HG03135 (cell line): Measurements from ENCODE around the gene SNRNP48.

Experiments
- ATAC-seq: cut with Tn5 transposase; IDR thresholded peaks from one replicate; pipeline ENCODE4 v1.9.1; 2021; ENCODE audit warnings: mild to moderate bottlenecking, moderate library complexity; ENCODE audit not compliant: unreplicated experiment

The SNRNP48 gene, protein sequence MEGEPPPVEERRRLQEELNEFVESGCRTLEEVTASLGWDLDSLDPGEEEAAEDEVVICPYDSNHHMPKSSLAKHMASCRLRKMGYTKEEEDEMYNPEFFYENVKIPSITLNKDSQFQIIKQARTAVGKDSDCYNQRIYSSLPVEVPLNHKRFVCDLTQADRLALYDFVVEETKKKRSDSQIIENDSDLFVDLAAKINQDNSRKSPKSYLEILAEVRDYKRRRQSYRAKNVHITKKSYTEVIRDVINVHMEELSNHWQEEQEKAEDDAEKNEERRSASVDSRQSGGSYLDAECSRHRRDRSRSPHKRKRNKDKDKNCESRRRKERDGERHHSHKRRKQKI

DNA sequence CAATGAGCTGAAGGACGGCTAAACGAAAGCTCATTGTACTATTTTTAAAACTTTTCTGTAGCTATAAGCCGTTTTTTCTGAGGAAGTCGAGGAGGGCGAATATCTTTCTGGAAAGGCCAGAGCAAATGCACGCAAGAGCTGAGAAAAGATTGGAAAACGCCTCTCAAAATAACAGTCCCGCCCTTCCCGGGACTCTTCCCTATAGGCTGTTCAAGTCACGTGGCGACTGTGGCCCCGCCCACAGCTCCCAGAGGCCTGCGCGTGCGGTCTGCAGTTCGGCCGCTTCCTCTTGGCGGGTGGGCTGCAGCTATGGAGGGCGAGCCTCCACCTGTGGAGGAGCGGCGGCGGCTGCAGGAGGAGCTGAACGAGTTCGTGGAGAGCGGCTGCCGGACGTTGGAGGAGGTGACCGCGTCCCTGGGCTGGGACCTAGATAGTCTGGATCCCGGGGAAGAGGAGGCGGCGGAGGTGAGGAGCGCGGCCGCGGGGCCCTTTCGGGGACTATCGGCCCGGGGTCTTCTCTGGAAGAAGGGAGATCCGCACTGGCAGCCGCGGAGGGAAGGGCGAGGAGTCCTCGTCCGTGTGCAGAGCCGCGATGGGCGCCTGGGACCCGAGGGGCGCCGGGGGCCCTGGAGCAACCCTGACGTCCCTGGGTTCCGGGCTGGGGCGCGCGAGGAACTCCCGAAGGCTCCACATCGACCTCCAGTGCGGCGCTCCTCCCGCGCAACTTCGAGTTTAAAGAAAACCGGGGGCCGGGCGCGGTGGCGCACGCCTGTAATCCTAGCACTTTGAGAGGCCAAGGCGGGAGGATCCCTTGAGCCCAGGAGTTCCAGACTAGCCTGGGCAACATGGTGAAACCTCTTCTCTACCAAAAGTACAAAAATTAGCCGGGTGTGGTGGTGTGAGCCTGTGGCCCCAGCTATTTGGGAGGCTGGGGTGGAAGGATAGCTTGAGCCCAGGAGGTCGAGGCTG lies at the start of gene SNRNP48:
TSS of gene SNRNP48 (plus strand) at position 250 of the 969 bp plus-strand sequence. CDS start at position 310, 60 bp downstream.
- ATAC-seq: peak; percentile 99

DNA sequence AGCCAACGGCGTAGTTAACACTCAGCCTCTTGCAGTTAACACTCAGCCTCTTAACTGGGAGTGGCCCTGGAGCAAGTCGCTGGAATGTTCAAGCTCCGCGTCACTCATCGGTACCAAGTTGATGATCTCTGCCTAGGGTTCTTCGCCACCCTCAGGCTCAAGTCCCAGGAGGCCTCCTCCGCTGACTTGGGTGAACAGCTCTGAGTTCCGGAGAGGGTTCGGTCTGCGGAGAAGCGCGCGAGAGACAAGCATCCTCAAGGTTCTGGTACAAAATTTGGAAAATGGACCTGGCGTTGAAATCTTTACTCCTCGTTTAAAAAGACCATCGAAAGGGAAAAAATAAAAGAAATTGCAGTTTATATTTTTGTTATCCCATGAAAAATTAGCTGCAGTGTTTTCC lies 49.4 kb upstream of the SNRNP48 start:
- ATAC-seq: no peak

DNA sequence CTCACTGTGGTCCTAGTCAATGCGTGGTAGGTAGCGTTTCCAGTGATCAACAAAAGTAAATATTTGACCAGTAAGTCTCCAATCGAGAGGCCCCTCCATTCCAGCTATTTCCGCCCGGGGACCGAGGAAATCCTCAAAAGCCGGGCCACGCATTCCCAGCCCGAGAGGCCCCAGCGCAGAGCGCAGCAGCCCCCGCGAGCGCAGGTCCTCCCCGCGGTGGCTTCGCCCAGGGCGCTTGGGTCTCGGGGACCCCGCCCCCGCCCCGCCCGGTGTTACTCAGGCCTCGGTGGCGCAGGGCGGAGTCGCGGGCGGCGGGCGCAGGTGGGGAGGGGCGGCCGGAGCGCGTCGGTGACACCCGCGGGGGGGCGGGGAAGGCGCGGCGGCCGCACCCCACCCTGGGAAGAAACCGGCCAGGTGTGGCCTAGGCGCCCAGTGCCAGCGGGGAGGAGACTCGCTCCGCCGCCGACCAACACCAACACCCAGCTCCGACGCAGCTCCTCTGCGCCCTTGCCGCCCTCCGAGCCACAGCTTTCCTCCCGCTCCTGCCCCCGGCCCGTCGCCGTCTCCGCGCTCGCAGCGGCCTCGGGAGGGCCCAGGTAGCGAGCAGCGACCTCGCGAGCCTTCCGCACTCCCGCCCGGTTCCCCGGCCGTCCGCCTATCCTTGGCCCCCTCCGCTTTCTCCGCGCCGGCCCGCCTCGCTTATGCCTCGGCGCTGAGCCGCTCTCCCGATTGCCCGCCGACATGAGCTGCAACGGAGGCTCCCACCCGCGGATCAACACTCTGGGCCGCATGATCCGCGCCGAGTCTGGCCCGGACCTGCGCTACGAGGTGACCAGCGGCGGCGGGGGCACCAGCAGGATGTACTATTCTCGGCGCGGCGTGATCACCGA lies 48.6 kb upstream of the SNRNP48 start, which contains the start of gene DSP:
TSS of gene DSP (plus strand) at position 497 of the 890 bp plus-strand sequence. CDS start at position 742, 245 bp downstream.
- no peak for ATAC-seq

DNA sequence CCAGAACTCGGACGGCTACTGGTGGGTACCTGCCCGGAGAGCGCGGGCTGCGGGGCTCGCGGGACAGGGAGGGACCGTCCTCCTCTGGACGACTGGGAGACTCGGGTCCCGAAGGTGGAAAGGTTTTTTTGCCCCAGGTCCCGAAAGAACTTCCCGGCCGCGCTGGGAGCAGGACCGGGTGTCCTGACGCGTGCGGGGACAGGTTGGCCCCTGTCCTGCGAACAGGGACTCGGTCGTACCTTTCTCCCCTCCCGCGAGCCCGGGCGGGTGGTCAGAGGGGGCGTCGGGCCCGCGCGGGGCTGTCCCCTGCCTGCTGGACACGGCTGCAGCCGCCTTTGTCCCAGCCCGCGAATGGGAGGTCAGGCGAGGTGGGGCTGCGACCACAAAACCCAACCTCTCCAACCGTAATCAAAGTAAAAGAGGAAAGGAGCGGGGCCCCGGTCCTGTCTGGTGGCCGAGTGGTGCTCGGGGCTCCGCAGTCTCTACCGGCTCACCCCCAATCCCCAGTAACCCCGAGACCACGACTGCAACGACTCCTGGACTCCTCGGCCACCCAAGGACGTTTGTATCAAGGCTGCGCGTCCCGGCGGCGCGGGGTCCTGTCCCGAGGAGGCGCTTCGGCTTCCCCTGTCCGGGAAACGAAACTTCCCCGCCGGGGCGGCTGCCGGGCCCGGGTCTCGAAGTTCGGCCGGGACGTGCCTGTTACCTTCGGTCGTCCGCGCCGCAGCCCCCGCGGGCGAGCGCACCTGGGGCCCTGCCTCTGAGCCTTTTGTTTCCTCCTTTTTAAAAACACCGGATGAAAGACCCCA lies 47.7 kb upstream of the SNRNP48 start:
- no peak for ATAC-seq

DNA sequence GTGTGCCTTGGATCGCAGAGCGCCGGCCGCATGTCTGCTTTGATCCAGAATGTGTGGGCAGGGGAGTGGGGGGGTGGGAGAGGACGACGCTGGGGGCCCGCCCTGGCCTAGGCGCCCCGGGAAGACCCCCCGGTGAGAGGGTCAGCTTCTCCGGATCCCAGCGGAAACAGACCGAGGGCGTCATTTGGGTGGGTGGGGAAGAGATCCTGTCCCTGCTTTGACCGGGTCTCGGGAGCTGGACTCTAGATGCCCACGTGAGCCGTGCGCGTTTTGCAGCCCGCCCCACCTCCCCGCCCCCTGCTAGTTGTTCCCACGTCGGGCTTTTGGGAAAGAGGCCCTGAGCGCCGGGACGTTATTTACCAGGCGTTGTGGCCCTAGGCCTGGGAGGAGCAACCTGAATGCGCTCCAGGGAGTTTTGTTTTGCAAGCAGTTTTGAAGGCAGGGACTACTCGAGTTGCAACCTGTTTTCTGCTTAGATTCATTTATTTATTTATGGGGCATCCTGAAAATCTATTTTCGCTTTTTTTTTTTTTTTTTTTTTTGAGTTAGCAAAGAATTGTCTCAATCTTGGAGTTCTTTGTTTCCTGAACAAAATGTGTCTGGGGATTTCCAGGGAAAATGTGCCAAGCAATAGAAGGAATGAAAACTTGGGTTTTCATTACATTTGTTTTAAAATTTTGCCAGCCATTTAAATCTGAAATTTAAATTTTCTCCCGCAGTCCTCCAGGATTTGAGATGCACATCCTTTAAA lies 46.9 kb upstream of the SNRNP48 start:
- no peak for ATAC-seq

DNA sequence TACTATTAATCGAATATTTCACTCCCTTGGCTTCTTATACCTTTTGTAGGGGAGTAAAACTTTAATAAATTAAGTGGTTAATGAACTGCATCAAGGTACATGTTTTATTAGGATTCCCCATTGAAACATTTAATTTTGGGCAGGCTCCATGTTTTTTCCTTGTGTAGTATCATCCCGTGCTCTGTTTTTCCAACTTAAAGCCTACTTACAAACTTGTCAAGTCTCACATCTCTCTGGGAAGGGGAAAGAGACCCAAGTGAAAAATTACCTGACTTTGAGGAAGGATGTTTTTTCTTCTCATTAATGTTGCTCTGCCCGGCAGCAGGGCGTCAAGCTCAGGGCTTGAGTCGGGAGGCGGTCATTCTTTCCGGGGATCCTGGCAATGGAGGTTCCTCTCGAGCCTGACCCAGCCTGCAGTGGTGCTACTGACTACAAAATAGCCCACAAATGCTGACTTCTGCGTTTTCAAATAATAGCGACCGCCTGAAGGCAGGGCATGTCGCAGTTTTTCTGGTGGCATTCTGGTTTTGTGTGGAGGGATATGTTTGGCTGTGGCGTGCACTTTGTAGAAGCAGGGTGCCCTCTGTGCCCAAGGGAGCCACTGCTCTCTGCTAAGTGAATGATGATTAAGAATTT lies 46.1 kb upstream of the SNRNP48 start:
- ATAC-seq: no peak

DNA sequence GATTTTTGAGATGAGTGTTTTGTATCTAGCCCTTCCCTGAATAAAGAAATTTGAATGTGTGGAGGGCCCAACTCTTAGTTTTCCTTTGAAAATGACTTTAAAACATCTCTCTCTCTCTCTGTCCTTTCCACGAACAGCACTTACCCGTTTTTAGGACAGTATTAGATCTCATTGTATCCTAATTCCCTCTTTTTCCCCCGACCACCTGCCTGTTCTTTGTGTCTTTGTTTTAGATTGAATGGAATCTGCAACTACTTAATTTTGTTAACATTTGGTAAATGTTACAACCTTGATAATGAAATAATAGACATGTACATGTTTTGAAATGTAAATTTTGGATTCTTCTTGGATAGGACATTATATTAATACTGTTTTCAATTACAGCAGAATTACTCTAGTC lies 45.4 kb upstream of the SNRNP48 start:
- no peak for ATAC-seq

DNA sequence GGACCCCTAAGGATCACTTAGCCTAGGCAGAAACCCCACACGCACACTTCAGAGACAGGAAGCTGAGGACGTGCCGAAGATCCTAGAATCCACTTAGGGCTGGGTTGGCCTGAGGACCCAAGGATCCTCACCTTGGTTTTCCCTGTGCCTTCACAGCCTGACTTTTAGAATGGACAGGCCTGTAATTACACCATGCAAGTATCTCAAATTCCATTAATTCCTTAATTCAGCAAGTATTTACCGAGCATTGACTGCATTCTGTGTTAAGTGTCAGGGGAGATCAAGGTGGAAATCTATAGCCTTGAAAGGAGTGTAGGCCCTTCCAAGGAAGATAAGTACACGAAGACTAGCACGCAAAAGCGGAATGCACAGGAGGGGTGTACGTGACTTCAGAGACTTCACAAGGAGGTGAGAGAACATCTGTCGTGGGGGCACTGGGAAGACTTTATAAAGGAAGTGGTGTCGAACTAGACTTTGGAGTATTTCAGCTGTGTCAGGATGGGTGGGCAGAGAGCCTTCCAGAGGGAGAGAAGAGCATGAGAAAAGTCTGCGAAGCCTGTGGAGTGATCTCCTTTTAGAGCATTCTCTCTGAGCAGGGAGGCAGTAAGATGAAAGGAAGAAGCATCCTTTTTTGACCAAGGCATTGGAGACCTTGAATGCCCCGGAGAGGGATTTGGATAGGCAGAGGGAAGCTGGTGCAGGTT lies 44.5 kb upstream of the SNRNP48 start:
- no peak for ATAC-seq

DNA sequence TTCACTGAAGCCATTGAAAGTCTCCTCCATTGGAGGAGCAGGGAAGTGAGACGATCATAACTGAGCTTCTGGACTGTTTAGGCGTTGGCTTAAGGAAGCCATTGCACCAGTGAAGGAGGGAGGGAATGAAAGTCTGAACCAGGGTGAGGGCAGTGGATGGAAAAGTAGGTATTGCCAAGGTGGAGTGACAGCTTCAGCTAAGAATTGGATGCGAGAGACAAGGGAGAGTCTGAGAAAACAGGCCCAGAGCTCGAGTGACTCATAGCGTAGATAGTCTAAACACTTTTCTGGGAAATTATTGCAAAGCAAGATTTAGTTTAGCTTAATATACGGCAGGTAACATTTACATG lies 44.0 kb upstream of the SNRNP48 start:
- no peak for ATAC-seq

DNA sequence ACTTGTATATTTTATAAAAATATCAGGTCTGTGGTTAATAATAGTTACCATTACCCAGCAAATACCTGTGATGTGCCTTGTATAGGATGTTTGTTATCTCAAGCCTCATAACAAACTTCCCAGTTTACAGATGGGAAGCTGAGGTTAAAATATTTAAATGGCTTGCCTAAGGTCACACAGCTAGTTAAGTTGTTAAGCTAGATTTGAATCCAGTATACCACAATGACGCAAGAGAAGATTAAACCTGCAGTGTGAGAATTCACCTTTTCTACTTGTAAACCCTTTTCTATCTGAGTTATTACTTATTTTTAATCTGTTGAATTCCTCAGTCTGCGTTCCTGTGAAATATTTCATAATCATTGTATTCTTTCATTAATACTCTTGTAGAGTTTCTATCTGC lies 43.6 kb upstream of the SNRNP48 start:
- no peak for ATAC-seq

DNA sequence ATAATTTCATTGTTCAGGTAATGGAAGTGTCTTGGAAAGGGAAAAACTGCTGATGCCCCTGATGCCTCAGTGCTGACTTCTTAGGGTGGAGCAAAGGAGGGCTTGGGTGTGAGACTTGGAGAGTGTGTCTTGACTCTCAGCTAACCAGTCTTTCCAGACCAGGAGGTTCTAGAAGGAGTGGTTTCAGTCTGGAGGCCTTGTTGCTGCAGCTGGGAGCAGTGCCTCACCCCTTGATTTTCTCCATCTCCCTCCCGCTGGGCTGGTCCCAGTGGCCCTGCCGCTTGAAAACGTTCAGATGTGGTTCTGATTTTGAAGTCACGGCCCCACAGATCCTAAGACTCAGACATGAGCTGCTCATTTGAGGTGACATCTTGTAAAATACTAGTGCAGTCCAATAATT lies 43.1 kb upstream of the SNRNP48 start:
- no peak for ATAC-seq

DNA sequence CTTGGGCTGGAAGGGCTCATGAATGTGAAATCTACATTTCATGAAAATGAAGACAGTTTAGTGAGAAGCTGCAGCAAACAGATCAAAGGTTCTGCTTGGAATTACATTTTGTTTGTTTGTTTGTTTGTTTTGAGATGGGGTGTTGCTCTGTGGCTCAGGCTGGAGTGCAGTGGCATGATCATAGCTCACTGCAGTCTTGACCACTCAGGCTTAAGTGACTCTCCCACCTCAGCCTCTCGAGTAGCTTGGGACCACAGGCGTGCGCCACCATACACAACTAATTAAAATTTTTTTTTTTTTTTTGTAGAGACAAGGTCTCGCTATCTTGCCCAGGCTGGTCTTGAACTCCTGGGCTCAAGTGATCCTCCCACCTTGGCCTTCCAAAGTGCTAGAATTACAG lies 42.7 kb upstream of the SNRNP48 start:
- ATAC-seq: no peak

DNA sequence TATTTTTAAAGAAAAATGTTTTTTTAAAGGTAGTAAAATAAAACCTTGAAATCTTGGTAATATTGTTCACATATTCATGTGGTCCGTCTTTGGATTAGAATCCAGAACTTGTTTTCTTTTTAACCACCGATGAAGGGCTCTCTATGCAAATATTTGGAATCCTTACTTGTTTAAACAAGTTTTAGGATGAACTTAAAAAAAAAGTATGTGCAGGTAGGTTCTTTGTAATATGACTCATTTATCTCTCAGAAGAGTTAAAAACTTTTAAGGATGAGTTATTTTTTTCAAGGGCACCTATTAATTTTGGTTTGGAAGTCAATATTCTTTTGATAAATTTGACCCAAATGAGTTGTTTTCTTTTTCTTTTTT lies 39.6 kb upstream of the SNRNP48 start:
- no peak for ATAC-seq

DNA sequence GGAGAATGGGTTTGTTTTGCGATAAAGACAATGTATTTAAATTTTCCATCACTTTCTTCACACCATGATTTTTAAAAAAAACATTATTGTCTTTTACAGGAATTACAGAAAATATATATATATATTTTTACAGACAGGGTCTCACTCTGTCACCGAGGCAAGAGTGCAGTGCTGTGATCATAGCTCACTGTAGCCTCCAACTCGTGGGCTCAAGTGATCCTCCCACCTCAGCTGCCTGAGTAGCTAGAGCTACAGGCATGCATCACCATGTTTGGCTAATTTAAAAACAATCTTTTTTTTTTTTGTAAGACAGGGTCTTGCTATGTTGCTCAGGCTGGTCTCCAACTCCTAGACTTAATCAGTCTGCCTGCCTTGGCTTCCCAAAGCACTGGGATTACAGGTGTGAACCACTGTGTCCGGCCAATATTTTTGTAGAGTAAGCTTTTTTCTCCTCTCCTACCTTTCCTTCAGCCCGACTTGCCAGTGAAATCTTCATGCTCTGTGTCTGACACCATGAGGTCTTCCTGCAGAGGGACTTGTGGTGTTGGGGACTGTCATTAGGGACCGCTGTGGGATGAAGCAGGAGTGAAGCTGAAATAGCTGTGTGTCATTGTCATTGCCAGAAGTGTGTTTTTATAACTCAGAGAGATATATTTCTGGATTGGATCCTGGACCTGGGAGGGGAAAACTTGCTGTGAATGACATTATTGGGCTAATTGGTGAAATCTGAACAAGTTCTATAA lies 35.3 kb upstream of the SNRNP48 start:
- no peak for ATAC-seq

DNA sequence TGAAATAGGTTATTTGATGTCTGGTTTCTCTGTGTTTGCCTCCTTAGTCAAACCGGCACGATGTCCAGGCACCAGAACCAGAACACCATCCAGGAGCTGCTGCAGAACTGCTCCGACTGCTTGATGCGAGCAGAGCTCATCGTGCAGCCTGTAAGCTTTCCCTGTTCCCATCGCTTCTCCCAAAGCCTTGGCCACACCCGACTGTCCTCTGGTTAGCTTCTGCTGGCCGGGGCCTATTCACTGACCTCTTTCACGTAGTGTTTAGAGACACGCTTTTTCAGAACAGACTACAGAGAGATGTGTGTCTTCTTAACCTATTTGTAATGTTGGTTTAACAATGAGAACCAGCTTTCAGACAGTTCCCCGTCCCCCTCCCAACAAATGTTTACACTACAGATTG lies 34.3 kb upstream of the SNRNP48 start:
- no peak for ATAC-seq

DNA sequence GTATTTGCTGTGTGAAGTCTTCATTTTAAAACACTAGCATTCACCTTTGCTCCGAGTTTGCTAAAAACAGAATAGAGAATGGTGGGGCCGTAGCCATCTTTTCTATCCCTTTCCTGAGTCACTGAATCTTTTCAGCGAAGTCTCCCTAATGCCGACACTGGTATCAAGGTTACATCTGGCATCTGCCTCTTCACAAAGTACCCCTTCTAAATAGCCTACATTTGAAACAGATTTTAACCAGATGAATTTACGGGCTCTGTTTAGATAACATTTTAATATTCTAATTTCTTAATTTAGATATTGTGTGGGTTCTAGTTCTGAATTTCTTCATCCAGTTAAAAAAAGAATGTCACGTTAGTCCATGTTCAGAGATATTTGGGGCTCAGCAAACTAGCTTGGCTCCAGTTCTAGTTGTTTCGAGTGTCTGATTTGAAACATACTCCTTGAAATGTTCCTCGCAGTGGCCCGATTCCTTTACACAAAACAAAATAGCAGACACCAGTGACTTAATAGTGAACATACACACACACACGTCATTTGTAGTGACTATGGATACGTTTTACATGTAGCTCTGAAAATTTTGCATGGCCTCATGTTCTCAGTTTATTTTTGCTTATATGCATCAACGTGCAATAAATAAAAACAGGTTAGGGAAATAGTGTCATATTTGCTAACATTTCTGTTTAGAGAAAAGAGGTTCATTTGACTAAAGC lies 33.4 kb upstream of the SNRNP48 start:
- ATAC-seq: no peak

DNA sequence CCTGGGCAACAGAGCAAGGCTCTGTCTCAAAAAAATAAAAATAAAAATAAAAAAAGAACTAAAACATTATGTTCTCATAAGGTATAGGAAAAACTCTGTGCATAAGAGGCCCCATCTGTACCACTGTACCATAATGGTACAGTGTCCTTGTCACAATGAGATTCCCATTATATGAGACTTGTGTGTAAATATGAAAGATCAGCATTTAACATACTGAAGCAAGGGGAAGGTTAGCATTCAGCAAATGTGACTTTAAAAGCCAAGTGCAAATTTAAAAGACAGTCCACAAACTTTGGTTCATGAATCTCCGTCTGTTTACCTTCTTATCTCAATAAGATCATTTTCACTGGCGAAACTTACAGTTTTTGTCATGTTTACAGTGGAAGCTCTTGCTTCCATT lies 32.3 kb upstream of the SNRNP48 start:
- no peak for ATAC-seq
